Measurements from ENCODE around the gene WNT8A. TPM values are rescaled to one million over a fixed set of nuclear protein-coding genes. Genes with fewer than 3 reads are reported as not detected.

WNT8A gene
- total and polyA plus RNA-seq, 2 of the 8 experiments (the other 6 are each of a cell fraction or from before 2014, with no cell fraction given), result 0.06 TPM; not detected in 1

DNA sequence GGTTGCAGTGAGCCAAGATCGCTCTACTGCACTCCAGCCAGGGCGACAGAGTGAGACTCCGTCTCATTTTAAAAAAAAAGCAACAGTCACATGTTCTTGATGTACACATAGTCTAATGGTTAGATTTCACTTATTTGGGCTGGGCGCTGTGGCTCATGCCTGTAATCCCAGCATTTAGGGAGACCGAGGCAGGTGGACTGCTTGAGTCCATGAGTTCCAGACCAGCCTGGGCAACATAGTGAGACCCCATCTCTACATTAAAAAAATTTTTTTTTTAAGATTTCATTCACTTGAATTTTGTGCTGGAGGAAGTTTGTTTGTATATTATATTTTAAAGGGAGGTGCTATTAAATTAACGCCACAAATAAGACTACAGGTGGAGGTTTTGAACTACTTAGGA, 21.9 kb downstream of the WNT8A start:
- TF ChIP-seq ASH2L (IDR thresholded peaks at IDR 0.05; ENCODE audit: low read length) (no peak), GABPA (IDR thresholded peaks at IDR 0.05; ENCODE audit: borderline replicate concordance, insufficient read depth, low read length) (no peak), MAFK (IDR thresholded peaks at IDR 0.05; ENCODE audit: low read depth, low read length) (no peak), NRF1 (IDR thresholded peaks at IDR 0.05; ENCODE audit: low read depth, low read length) (no peak), RFX5 (IDR thresholded peaks at IDR 0.05; ENCODE audit: borderline replicate concordance, low read depth, low read length) (no peak), CHD1 (IDR thresholded peaks at IDR 0.05; ENCODE audit: low read depth, low read length) (no peak), POLR2A (IDR thresholded peaks at IDR 0.05; ENCODE audit: control extremely low read depth in 1 of 2, low read depth in 2 of 2, low read length in 2 of 2) (no peak), KDM5A (IDR thresholded peaks at IDR 0.05; ENCODE audit: low read length) (no peak), YY1 (IDR thresholded peaks at IDR 0.05; ENCODE audit: low read depth, low read length) (no peak), SP4 (IDR thresholded peaks at IDR 0.05; ENCODE audit: low read length) (no peak), CBX8 (IDR thresholded peaks at IDR 0.05; ENCODE audit: borderline replicate concordance, low read depth, low read length) (no peak), FOSL1 (IDR thresholded peaks at IDR 0.05; ENCODE audit: insufficient read depth, low read depth, low read length) (no peak), BCL11A (IDR thresholded peaks at IDR 0.05; ENCODE audit: low read depth in 2 of 2, low read length in 2 of 2) (no peak), EP300 (IDR thresholded peaks at IDR 0.05; ENCODE audit: borderline replicate concordance in 1 of 2, low read depth in 2 of 2, low read length in 2 of 2) (no peak)
- TF ChIP-seq, protein P1, sequence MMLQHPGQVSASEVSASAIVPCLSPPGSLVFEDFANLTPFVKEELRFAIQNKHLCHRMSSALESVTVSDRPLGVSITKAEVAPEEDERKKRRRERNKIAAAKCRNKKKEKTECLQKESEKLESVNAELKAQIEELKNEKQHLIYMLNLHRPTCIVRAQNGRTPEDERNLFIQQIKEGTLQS (IDR thresholded peaks at IDR 0.05; ENCODE audit: insufficient read depth, low read depth, low read length), result no peak
- no peak overlapping the region for H3K23ac ChIP-seq (ENCODE audit: insufficient read length)
- H3K18ac ChIP-seq (ENCODE audit: extremely low read depth, low read length), result no peak overlapping the region
- H4K20me1 ChIP-seq (replicated peaks in 1 of 2; ENCODE audit: control insufficient read depth in 1 of 2, insufficient read depth in 2 of 2, low read length in 2 of 2), result no peaks in the 10 kb centered on the region
- H3K4ac ChIP-seq (replicated peaks; ENCODE audit: insufficient read length, low read depth, low read length), result no peak overlapping the region
- no peaks in the 10 kb centered on the region for H3K79me1 ChIP-seq (ENCODE audit: low read depth, low read length)
- WGBS, 2 experiments (ENCODE audit: extremely low coverage in 1 of 2, insufficient coverage in 1 of 2, insufficient read length in 1 of 2, insufficient replicate concordance in 2 of 2, low coverage in 1 of 2, low lambda C conversion rate in 2 of 2, missing lambda C conversion rate in 1 of 2), result 93% methylated on average over 6 of the region's 6 CpGs; no CpG with 5 or more reads in 1 of the 2 experiments
- no peaks in the 10 kb centered on the region for H3K36me3 ChIP-seq (ENCODE audit: control insufficient read depth in 2 of 4, insufficient read depth in 4 of 4, low read length in 3 of 4)
- H3K9ac ChIP-seq (replicated peaks in 1 of 4; ENCODE audit: extremely low read depth in 1 of 4, low read depth in 3 of 4, low read length in 3 of 4), result no peak overlapping the region
- no peak overlapping the region for H4K8ac ChIP-seq (ENCODE audit: extremely low read depth, insufficient read depth, low read length)
- no peak overlapping the region for H2BK20ac ChIP-seq (ENCODE audit: low read length)
- no peak overlapping the region for H2AFZ ChIP-seq (ENCODE audit: low read length)
- FAIRE-seq (no peak), DNase-seq (ENCODE audit: low read depth in 1 of 2, low spot score in 2 of 2) (no peak)
- POLR2A ChIA-PET (ENCODE audit: partially characterized antibody), result no interaction called here
- H3K23me2 ChIP-seq (ENCODE audit: low read depth, low read length), result no peaks in the 10 kb centered on the region
- H3K27me3 ChIP-seq (replicated peaks in 1 of 4; ENCODE audit: control insufficient read depth in 3 of 4, extremely low read depth in 1 of 4, insufficient read depth in 3 of 4, low read length in 3 of 4), result peaks cover 0 to 7% (median 1%) of the 10 kb centered on the region in 4 experiments; a peak in 4 of 7 replicates
- no peaks in the 10 kb centered on the region for H3K9me3 ChIP-seq (ENCODE audit: insufficient read depth in 2 of 2, low read depth in 1 of 2, low read length in 1 of 2)
- no peak overlapping the region for H3K27ac ChIP-seq (ENCODE audit: low read depth, low read length)
- no peak overlapping the region for H2BK12ac ChIP-seq (ENCODE audit: low read depth, low read length)
- no peak overlapping the region for H2BK15ac ChIP-seq (ENCODE audit: low read length)
- no peak overlapping the region for H4K5ac ChIP-seq (ENCODE audit: insufficient read length, low read depth, low read length)
- CTCF ChIA-PET (ENCODE audit: partially characterized antibody), result interaction anchor here (3.5 to 3.7 kb wide), 2 partner anchors 23 to 28 kb away, joined by 20 to 23 read pairs; partner anchors contain the start of gene WNT8A
- no peak overlapping the region for H3K4me2 ChIP-seq (ENCODE audit: insufficient read depth in 1 of 2, low read depth in 2 of 2, low read length in 2 of 2)
- no peak overlapping the region for H2AK5ac ChIP-seq (ENCODE audit: low read depth, low read length)
- H2BK5ac ChIP-seq (ENCODE audit: low read depth, low read length), result no peak overlapping the region
- no peak overlapping the region for H2BK120ac ChIP-seq (replicated peaks; ENCODE audit: low read depth, low read length)
- no peak overlapping the region for H3K4me3 ChIP-seq (ENCODE audit: extremely low read depth in 1 of 4, insufficient read depth in 2 of 4, low read depth in 3 of 4, low read length in 4 of 4)
- no peaks in the 10 kb centered on the region for H3K79me2 ChIP-seq (ENCODE audit: control insufficient read depth in 1 of 2, insufficient read depth in 2 of 2, low read length in 2 of 2)
- no peak overlapping the region for H3K14ac ChIP-seq (ENCODE audit: insufficient read length)
- no peak overlapping the region for H3K56ac ChIP-seq (replicated peaks; ENCODE audit: insufficient read length, low read depth, low read length)
- H3K4me1 ChIP-seq (replicated peaks in 1 of 4; ENCODE audit: control insufficient read depth in 3 of 4, insufficient read depth in 4 of 4, low read length in 3 of 4), result peaks cover 4 to 15% (median 5%) of the 10 kb centered on the region in 4 experiments; a peak in 6 of 7 replicates
- H4K91ac ChIP-seq (replicated peaks; ENCODE audit: insufficient read length, low read length), result no peak overlapping the region
